GM12874 (cell line): ENCODE data around the gene CDK5RAP2.

Source experiments
- CTCF ChIP-seq: IDR thresholded peaks from 2 replicates; pipeline ENCODE4 v1.5.1; 2011; ENCODE audit warnings: low read depth, mild to moderate bottlenecking, control low read depth, low read length, moderate library complexity; ENCODE audit not compliant: insufficient read depth

Gene CDK5RAP2

GRCh38 chr9:120435091-120435490, 144.9 kb downstream of the CDK5RAP2 start:
- no peak for TF ChIP-seq CTCF

GRCh38 chr9:120434532-120434931, 145.4 kb downstream of the CDK5RAP2 start:
- TF ChIP-seq CTCF: no peak

DNA sequence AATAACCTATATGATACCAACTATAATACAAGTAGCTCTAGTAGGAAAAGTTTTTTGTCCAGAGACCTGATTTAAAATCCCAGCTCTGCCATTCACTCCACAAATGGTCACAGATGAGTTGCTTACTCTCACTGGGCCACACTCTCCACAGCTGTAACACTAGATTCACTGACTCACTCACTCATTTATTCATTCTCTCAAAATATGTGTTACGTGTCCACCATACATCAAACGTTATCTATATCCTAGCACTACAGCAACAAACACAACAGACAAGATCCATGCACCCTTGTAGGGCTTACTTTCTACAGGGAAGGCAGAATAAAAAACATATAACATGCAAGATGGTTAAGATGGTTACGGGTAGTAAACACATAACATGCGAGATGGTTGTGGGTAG, 146.3 kb downstream of the CDK5RAP2 start:
- no peak for TF ChIP-seq CTCF

DNA sequence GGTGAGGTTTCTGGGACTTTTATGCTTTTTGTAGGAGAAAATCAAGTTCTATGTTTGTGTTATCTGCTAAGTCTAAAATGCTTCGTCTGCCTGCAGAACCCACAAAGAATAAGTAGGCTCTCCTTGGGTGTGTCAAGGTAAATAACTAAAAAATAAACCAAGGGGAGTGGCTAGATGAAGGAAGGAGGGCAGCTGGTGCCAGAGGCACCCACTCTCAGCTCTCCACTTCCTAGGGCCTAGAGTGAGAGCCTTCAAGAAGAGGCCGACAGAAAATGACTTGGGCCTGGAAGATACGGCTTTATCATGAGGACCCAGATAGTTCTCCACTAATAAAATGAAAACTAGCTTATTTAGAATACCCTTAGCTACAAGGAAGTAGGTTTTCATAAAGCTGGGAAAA, 147.4 kb downstream of the CDK5RAP2 start:
- TF ChIP-seq CTCF: no peak

DNA sequence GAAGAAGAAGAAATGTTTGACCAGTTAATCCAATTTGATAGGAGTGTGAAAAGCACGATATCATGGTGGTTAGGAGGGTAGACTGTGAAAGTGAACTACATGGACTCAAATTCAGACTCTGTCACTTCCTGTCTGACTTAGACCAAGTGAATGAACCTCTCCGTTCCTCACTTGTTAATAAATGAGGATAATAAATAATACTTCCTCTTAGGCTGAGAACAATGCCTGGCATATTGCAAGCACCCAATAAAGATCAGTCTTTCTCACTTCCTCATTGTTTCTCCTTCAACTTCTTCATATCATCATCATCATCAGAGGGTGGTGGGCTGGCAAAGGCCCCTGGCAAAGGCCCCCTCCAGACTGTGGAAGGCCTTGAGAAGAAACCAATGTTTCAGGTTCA, 148.7 kb downstream of the CDK5RAP2 start:
- TF ChIP-seq CTCF: no peak

DNA sequence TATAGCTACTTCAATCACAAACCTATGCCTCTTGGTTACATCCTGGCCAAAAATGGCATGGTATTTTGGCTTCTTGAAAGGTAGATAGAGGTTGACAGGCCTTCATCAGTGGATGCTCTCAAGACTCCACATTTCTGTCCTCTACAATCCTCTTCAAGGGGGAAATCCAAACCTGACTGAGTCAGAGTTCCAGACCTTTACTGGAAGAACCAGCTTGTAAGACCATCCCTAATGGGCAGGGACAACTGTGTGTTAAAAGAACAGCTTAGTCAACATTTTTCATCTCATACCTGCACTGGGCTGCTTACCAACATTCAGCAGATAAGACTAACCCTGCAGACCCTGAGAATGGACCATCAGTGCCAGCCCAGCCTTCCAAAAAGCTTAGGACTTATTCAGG, 155.7 kb downstream of the CDK5RAP2 start:
- no peak for TF ChIP-seq CTCF

- TF ChIP-seq CTCF: no peak
Measured at GRCh38 chr9:120423812-120424211, 156.2 kb downstream of the CDK5RAP2 start.

DNA sequence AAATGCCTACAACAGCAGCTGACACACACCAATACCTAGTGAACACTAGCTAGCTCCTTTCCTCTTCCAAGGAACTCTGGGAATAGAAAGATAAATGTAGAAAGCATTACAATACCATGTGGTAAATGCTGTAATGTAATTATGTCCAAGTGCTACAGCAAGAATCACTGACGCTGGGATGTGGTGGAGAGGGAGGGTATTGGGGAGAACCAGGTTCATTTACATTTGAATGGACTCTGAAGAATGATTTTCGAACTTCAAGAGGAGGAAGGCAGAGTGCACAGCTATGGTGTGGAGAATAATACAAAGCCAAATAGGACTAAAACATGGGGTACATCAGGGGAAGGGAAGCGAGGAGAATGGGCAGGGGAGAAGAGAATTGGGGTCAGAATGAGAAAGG, 158.0 kb downstream of the CDK5RAP2 start:
- TF ChIP-seq CTCF: no peak
